HepG2 (cell line): Measurements from ENCODE around the gene NEU1. TPM values are rescaled to one million over a fixed set of nuclear protein-coding genes. Genes with fewer than 3 reads are reported as not detected.

ENCODE experiments used
- CBX5 ChIP-seq: sonication (generic); formaldehyde crosslinking; IDR thresholded peaks from 2 replicates; pipeline ENCODE4 v1.4.0; 2020; ENCODE audit warnings: missing genetic modification reagents, borderline replicate concordance
- ERF ChIP-seq: IDR thresholded peaks from 2 replicates; pipeline ENCODE4 v1.6.1; 2018; ENCODE audit warnings: missing biosample characterization, missing genetic modification reagents
- ETV5 ChIP-seq: IDR thresholded peaks from 2 replicates; pipeline ENCODE4 v1.6.1; 2018; ENCODE audit warnings: missing biosample characterization, missing genetic modification reagents, inconsistent platforms, borderline replicate concordance
- FOXA3 ChIP-seq: IDR thresholded peaks from 2 replicates; pipeline ENCODE4 v1.6.1; 2016; ENCODE audit warnings: missing genetic modification reagents, missing compliant biosample characterization
- FOXO1 ChIP-seq: sonication (generic); formaldehyde crosslinking; IDR thresholded peaks from 2 replicates; pipeline ENCODE4 v1.4.0; 2020; ENCODE audit warnings: missing genetic modification reagents
- KLF6 ChIP-seq: IDR thresholded peaks from 2 replicates; pipeline ENCODE4 v1.8.0; 2016; ENCODE audit warnings: missing biosample characterization, missing genetic modification reagents
- POLR2A ChIP-seq, 2 experiments: IDR thresholded peaks; 2 replicates each; pipeline ENCODE4 v1.6.1; 2011; ENCODE audit warnings: low read depth in 2 of 2, low read length in 2 of 2, mild to moderate bottlenecking in 1 of 2, moderate library complexity in 1 of 2; ENCODE audit not compliant: insufficient read depth in 1 of 2
- ZNF331 ChIP-seq: sonication (generic); formaldehyde crosslinking; IDR thresholded peaks from 2 replicates; pipeline ENCODE4 v1.4.0; 2020; ENCODE audit warnings: missing genetic modification reagents
- ZNF883 ChIP-seq: sonication (generic); formaldehyde crosslinking; IDR thresholded peaks from 2 replicates; pipeline ENCODE4 v1.5.1; 2020; ENCODE audit warnings: mild to moderate bottlenecking, missing genetic modification reagents; ENCODE audit errors: not compliant biosample characterization
- polyA plus RNA-seq, 8 experiments: library from polyadenylated mRNA; depleted of rRNA in 3 of 8; stranded (reverse) in 7 of 8; unstranded in 1 of 8; fragments of >200 nt; fragmentation: Illumina TruSeq in 4 of 8; extraction: Trizol in 4 of 8; gene quantifications; 2 replicates each; pipeline versions ENCODE4 v1.2.1 to v1.2.3, GENCODE V29; 2011 to 2016; ENCODE audit warnings: low read depth in 4 of 8, missing spikeins in 1 of 8, mixed read lengths in 1 of 8; ENCODE audit not compliant: insufficient read depth in 1 of 8
- total RNA-seq, 5 experiments: library from RNA; depleted of rRNA; stranded (reverse); fragments of >200 nt; fragmentation: Illumina TruSeq; extraction: Trizol; gene quantifications; 2 replicates each; pipeline ENCODE4 v1.2.3, GENCODE V29; 2016; ENCODE audit warnings: low read depth in 1 of 5
- TF ChIP-seq, protein P1 (sequence below): sonication (generic); formaldehyde crosslinking; IDR thresholded peaks from 2 replicates; pipeline ENCODE4 v1.5.0; 2020; ENCODE audit warnings: missing genetic modification reagents
- TF ChIP-seq, protein P2 (sequence below): sonication (generic); IDR thresholded peaks from 2 replicates; pipeline ENCODE4 v1.6.1; 2016; ENCODE audit warnings: low read depth, borderline replicate concordance
- TF ChIP-seq, protein P3 (sequence below): sonication (generic); formaldehyde crosslinking; IDR thresholded peaks from 2 replicates; pipeline ENCODE4 v1.4.0; 2020; ENCODE audit warnings: missing genetic modification reagents
- TF ChIP-seq, protein P4 (sequence below): sonication (generic); formaldehyde crosslinking; IDR thresholded peaks from 2 replicates; pipeline ENCODE4 v1.4.0; 2020; ENCODE audit warnings: missing genetic modification reagents
- TF ChIP-seq, protein P5 (sequence below): sonication (generic); formaldehyde crosslinking; IDR thresholded peaks from 2 replicates; pipeline ENCODE4 v1.4.0; 2020; ENCODE audit warnings: missing genetic modification reagents
- TF ChIP-seq, protein P6 (sequence below): sonication (generic); formaldehyde crosslinking; IDR thresholded peaks from 2 replicates; pipeline ENCODE4 v1.5.0; 2020; ENCODE audit warnings: mild to moderate bottlenecking, missing genetic modification reagents, borderline replicate concordance

NEU1 gene
- total and polyA plus RNA-seq, 2 of the 13 experiments (the other 11 are each of a cell fraction or from before 2014, with no cell fraction given), result 215 to 297 TPM

DNA sequence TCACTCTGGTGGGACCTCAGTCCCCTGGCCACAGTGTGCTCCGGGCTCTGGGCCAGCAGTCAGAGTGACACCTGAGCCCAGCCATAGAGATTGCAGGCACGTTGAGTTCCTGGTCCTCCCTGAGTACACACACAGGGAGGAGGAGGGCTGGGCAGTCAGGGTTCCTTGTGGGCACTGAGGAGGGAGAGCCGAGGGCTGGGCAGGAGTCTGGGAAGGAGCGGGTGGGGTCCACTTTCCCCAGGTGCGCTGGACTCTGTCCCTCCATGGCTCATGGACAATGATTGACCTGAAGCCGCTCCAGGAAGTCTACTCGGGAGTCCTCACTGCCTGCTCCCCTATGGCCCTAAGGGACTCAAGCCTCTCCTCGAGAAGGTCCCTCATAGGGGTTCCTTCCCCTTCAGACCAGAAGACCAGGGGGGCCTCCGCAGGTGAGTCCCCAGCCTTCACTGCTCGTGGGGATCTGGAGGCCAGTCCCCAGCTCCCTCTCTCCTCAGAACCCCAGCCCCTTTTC is 15.1 kb upstream of the NEU1 start (continued):
- TF ChIP-seq, protein P1, sequence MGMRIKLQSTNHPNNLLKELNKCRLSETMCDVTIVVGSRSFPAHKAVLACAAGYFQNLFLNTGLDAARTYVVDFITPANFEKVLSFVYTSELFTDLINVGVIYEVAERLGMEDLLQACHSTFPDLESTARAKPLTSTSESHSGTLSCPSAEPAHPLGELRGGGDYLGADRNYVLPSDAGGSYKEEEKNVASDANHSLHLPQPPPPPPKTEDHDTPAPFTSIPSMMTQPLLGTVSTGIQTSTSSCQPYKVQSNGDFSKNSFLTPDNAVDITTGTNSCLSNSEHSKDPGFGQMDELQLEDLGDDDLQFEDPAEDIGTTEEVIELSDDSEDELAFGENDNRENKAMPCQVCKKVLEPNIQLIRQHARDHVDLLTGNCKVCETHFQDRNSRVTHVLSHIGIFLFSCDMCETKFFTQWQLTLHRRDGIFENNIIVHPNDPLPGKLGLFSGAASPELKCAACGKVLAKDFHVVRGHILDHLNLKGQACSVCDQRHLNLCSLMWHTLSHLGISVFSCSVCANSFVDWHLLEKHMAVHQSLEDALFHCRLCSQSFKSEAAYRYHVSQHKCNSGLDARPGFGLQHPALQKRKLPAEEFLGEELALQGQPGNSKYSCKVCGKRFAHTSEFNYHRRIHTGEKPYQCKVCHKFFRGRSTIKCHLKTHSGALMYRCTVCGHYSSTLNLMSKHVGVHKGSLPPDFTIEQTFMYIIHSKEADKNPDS (CRISPR knock-in tag), result no peak
- TF ChIP-seq, protein P2, sequence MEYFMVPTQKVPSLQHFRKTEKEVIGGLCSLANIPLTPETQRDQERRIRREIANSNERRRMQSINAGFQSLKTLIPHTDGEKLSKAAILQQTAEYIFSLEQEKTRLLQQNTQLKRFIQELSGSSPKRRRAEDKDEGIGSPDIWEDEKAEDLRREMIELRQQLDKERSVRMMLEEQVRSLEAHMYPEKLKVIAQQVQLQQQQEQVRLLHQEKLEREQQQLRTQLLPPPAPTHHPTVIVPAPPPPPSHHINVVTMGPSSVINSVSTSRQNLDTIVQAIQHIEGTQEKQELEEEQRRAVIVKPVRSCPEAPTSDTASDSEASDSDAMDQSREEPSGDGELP, result peak; percentile 43; the same call in 1 of the 2 replicates
- TF ChIP-seq ZNF883 (peak; percentile 23), ERF (CRISPR knock-in tag) (peak; percentile 68; the same call in 1 of the 2 replicates), FOXA3 (CRISPR knock-in tag) (peak; percentile 45; the same call in 1 of the 2 replicates), KLF6 (CRISPR knock-in tag) (no peak), FOXO1 (CRISPR knock-in tag) (peak; percentile 53; the same call in 1 of the 2 replicates), ETV5 (CRISPR knock-in tag) (peak; percentile 11; the same call in 1 of the 2 replicates), ZNF331 (CRISPR knock-in tag) (peak; percentile 50), POLR2A (IDR thresholded peaks at IDR 0.05; ENCODE audit: insufficient read depth in 1 of 2, low read depth in 2 of 2, low read length in 2 of 2) (peak in 1 of 2 experiments; percentile 53; a peak in 2 of 4 replicates), CBX5 (CRISPR knock-in tag) (peak; percentile 55; the same call in 1 of the 2 replicates)
- TF ChIP-seq, protein P3, sequence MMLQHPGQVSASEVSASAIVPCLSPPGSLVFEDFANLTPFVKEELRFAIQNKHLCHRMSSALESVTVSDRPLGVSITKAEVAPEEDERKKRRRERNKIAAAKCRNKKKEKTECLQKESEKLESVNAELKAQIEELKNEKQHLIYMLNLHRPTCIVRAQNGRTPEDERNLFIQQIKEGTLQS (CRISPR knock-in tag), result no peak
- TF ChIP-seq, protein P4, sequence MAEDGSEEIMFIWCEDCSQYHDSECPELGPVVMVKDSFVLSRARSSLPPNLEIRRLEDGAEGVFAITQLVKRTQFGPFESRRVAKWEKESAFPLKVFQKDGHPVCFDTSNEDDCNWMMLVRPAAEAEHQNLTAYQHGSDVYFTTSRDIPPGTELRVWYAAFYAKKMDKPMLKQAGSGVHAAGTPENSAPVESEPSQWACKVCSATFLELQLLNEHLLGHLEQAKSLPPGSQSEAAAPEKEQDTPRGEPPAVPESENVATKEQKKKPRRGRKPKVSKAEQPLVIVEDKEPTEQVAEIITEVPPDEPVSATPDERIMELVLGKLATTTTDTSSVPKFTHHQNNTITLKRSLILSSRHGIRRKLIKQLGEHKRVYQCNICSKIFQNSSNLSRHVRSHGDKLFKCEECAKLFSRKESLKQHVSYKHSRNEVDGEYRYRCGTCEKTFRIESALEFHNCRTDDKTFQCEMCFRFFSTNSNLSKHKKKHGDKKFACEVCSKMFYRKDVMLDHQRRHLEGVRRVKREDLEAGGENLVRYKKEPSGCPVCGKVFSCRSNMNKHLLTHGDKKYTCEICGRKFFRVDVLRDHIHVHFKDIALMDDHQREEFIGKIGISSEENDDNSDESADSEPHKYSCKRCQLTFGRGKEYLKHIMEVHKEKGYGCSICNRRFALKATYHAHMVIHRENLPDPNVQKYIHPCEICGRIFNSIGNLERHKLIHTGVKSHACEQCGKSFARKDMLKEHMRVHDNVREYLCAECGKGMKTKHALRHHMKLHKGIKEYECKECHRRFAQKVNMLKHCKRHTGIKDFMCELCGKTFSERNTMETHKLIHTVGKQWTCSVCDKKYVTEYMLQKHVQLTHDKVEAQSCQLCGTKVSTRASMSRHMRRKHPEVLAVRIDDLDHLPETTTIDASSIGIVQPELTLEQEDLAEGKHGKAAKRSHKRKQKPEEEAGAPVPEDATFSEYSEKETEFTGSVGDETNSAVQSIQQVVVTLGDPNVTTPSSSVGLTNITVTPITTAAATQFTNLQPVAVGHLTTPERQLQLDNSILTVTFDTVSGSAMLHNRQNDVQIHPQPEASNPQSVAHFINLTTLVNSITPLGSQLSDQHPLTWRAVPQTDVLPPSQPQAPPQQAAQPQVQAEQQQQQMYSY (CRISPR knock-in tag), result no peak
- TF ChIP-seq, protein P5, sequence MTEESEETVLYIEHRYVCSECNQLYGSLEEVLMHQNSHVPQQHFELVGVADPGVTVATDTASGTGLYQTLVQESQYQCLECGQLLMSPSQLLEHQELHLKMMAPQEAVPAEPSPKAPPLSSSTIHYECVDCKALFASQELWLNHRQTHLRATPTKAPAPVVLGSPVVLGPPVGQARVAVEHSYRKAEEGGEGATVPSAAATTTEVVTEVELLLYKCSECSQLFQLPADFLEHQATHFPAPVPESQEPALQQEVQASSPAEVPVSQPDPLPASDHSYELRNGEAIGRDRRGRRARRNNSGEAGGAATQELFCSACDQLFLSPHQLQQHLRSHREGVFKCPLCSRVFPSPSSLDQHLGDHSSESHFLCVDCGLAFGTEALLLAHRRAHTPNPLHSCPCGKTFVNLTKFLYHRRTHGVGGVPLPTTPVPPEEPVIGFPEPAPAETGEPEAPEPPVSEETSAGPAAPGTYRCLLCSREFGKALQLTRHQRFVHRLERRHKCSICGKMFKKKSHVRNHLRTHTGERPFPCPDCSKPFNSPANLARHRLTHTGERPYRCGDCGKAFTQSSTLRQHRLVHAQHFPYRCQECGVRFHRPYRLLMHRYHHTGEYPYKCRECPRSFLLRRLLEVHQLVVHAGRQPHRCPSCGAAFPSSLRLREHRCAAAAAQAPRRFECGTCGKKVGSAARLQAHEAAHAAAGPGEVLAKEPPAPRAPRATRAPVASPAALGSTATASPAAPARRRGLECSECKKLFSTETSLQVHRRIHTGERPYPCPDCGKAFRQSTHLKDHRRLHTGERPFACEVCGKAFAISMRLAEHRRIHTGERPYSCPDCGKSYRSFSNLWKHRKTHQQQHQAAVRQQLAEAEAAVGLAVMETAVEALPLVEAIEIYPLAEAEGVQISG (CRISPR knock-in tag), result peak; percentile 31; the same call in 1 of the 2 replicates
- TF ChIP-seq, protein P6, sequence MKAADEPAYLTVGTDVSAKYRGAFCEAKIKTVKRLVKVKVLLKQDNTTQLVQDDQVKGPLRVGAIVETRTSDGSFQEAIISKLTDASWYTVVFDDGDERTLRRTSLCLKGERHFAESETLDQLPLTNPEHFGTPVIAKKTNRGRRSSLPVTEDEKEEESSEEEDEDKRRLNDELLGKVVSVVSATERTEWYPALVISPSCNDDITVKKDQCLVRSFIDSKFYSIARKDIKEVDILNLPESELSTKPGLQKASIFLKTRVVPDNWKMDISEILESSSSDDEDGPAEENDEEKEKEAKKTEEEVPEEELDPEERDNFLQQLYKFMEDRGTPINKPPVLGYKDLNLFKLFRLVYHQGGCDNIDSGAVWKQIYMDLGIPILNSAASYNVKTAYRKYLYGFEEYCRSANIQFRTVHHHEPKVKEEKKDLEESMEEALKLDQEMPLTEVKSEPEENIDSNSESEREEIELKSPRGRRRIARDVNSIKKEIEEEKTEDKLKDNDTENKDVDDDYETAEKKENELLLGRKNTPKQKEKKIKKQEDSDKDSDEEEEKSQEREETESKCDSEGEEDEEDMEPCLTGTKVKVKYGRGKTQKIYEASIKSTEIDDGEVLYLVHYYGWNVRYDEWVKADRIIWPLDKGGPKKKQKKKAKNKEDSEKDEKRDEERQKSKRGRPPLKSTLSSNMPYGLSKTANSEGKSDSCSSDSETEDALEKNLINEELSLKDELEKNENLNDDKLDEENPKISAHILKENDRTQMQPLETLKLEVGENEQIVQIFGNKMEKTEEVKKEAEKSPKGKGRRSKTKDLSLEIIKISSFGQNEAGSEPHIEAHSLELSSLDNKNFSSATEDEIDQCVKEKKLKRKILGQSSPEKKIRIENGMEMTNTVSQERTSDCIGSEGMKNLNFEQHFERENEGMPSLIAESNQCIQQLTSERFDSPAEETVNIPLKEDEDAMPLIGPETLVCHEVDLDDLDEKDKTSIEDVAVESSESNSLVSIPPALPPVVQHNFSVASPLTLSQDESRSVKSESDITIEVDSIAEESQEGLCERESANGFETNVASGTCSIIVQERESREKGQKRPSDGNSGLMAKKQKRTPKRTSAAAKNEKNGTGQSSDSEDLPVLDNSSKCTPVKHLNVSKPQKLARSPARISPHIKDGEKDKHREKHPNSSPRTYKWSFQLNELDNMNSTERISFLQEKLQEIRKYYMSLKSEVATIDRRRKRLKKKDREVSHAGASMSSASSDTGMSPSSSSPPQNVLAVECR (CRISPR knock-in tag), result peak; percentile 43; the same call in 1 of the 2 replicates
